ENCODE results near the gene KICS2.

KICS2 gene

GRCh38 chr12:64256166-64256800 lies 34.2 kb upstream of the KICS2 start:
- peak; percentile 42 for DNase-seq (ENCODE audit: low read depth, low spot score)
- H3K9ac ChIP-seq (ENCODE audit: insufficient read length, low read depth) = no peak overlapping the region
- H3K9me3 ChIP-seq (ENCODE audit: insufficient read depth, low read length) = no peaks in the 10 kb centered on the region
- TF ChIP-seq SUZ12 (IDR thresholded peaks at IDR 0.05; ENCODE audit: extremely low read depth, insufficient read depth, insufficient read length) = no peak
- TF ChIP-seq ZNF274 (IDR thresholded peaks at IDR 0.05; ENCODE audit: low read depth, low read length) = no peak
- no peak for TF ChIP-seq YY1 (IDR thresholded peaks at IDR 0.05; ENCODE audit: insufficient read depth, insufficient read length)
- H3K4me3 ChIP-seq (ENCODE audit: insufficient read length, low read depth) = no peak overlapping the region
- H3K27me3 ChIP-seq (ENCODE audit: insufficient read depth, insufficient read length) = no peaks in the 10 kb centered on the region
- no peaks in the 10 kb centered on the region for H3K36me3 ChIP-seq (ENCODE audit: insufficient read depth, insufficient read length, low read length)
- H3K4me1 ChIP-seq (ENCODE audit: insufficient read depth, insufficient read length) = no peaks in the 10 kb centered on the region

GRCh38 chr12:64255249-64255648 lies 33.2 kb upstream of the KICS2 start:
- Histone ChIP-seq H3K9ac (ENCODE audit: insufficient read length, low read depth) (no peak overlapping the region), H3K4me3 (ENCODE audit: insufficient read length, low read depth) (no peak overlapping the region), H3K4me1 (ENCODE audit: insufficient read depth, insufficient read length) (no peaks in the 10 kb centered on the region), H3K27me3 (ENCODE audit: insufficient read depth, insufficient read length) (no peaks in the 10 kb centered on the region), H3K36me3 (ENCODE audit: insufficient read depth, insufficient read length, low read length) (no peaks in the 10 kb centered on the region), H3K9me3 (ENCODE audit: insufficient read depth, low read length) (no peaks in the 10 kb centered on the region)
- TF ChIP-seq YY1 (IDR thresholded peaks at IDR 0.05; ENCODE audit: insufficient read depth, insufficient read length) (no peak), ZNF274 (IDR thresholded peaks at IDR 0.05; ENCODE audit: low read depth, low read length) (no peak), SUZ12 (IDR thresholded peaks at IDR 0.05; ENCODE audit: extremely low read depth, insufficient read depth, insufficient read length) (no peak)
- DNase-seq (ENCODE audit: low read depth, low spot score) = no peak

- H3K27me3 ChIP-seq (ENCODE audit: insufficient read depth, insufficient read length) = no peaks in the 10 kb centered on the region
- no peaks in the 10 kb centered on the region for H3K36me3 ChIP-seq (ENCODE audit: insufficient read depth, insufficient read length, low read length)
- no peaks in the 10 kb centered on the region for H3K4me1 ChIP-seq (ENCODE audit: insufficient read depth, insufficient read length)
- H3K9me3 ChIP-seq (ENCODE audit: insufficient read depth, low read length) = no peaks in the 10 kb centered on the region
- no peak overlapping the region for H3K9ac ChIP-seq (ENCODE audit: insufficient read length, low read depth)
- TF ChIP-seq ZNF274 (IDR thresholded peaks at IDR 0.05; ENCODE audit: low read depth, low read length) (no peak), YY1 (IDR thresholded peaks at IDR 0.05; ENCODE audit: insufficient read depth, insufficient read length) (no peak), SUZ12 (IDR thresholded peaks at IDR 0.05; ENCODE audit: extremely low read depth, insufficient read depth, insufficient read length) (no peak)
- no peak overlapping the region for H3K4me3 ChIP-seq (ENCODE audit: insufficient read length, low read depth)
- DNase-seq (ENCODE audit: low read depth, low spot score) = no peak
Measured at GRCh38 chr12:64253356-64253755, 31.3 kb upstream of the KICS2 start.

GRCh38 chr12:64252681-64253080 lies 30.6 kb upstream of the KICS2 start:
- no peaks in the 10 kb centered on the region for H3K36me3 ChIP-seq (ENCODE audit: insufficient read depth, insufficient read length, low read length)
- no peak overlapping the region for H3K9ac ChIP-seq (ENCODE audit: insufficient read length, low read depth)
- H3K27me3 ChIP-seq (ENCODE audit: insufficient read depth, insufficient read length) = no peaks in the 10 kb centered on the region
- H3K9me3 ChIP-seq (ENCODE audit: insufficient read depth, low read length) = no peaks in the 10 kb centered on the region
- TF ChIP-seq YY1 (IDR thresholded peaks at IDR 0.05; ENCODE audit: insufficient read depth, insufficient read length) (no peak), SUZ12 (IDR thresholded peaks at IDR 0.05; ENCODE audit: extremely low read depth, insufficient read depth, insufficient read length) (no peak), ZNF274 (IDR thresholded peaks at IDR 0.05; ENCODE audit: low read depth, low read length) (no peak)
- no peak overlapping the region for H3K4me3 ChIP-seq (ENCODE audit: insufficient read length, low read depth)
- H3K4me1 ChIP-seq (ENCODE audit: insufficient read depth, insufficient read length) = no peaks in the 10 kb centered on the region
- DNase-seq (ENCODE audit: low read depth, low spot score) = no peak

GRCh38 chr12:64243809-64244208 lies 21.7 kb upstream of the KICS2 start:
- H3K9ac ChIP-seq (ENCODE audit: insufficient read length, low read depth) = no peak overlapping the region
- no peaks in the 10 kb centered on the region for H3K27me3 ChIP-seq (ENCODE audit: insufficient read depth, insufficient read length)
- no peaks in the 10 kb centered on the region for H3K36me3 ChIP-seq (ENCODE audit: insufficient read depth, insufficient read length, low read length)
- H3K4me3 ChIP-seq (ENCODE audit: insufficient read length, low read depth) = no peak overlapping the region
- DNase-seq (ENCODE audit: low read depth, low spot score) = no peak
- no peaks in the 10 kb centered on the region for H3K9me3 ChIP-seq (ENCODE audit: insufficient read depth, low read length)
- TF ChIP-seq SUZ12 (IDR thresholded peaks at IDR 0.05; ENCODE audit: extremely low read depth, insufficient read depth, insufficient read length) (no peak), YY1 (IDR thresholded peaks at IDR 0.05; ENCODE audit: insufficient read depth, insufficient read length) (no peak), ZNF274 (IDR thresholded peaks at IDR 0.05; ENCODE audit: low read depth, low read length) (no peak)
- H3K4me1 ChIP-seq (ENCODE audit: insufficient read depth, insufficient read length) = no peaks in the 10 kb centered on the region

- Histone ChIP-seq H3K27me3 (ENCODE audit: insufficient read depth, insufficient read length) (no peaks in the 10 kb centered on the region), H3K9me3 (ENCODE audit: insufficient read depth, low read length) (no peaks in the 10 kb centered on the region), H3K4me1 (ENCODE audit: insufficient read depth, insufficient read length) (no peaks in the 10 kb centered on the region), H3K36me3 (ENCODE audit: insufficient read depth, insufficient read length, low read length) (no peaks in the 10 kb centered on the region), H3K4me3 (ENCODE audit: insufficient read length, low read depth) (no peak overlapping the region), H3K9ac (ENCODE audit: insufficient read length, low read depth) (no peak overlapping the region)
- no peak for TF ChIP-seq SUZ12 (IDR thresholded peaks at IDR 0.05; ENCODE audit: extremely low read depth, insufficient read depth, insufficient read length)
- no peak for TF ChIP-seq YY1 (IDR thresholded peaks at IDR 0.05; ENCODE audit: insufficient read depth, insufficient read length)
- TF ChIP-seq ZNF274 (IDR thresholded peaks at IDR 0.05; ENCODE audit: low read depth, low read length) = no peak
- no peak for DNase-seq (ENCODE audit: low read depth, low spot score)
Measured at GRCh38 chr12:64240781-64241180, 18.7 kb upstream of the KICS2 start.

- no peaks in the 10 kb centered on the region for H3K4me1 ChIP-seq (ENCODE audit: insufficient read depth, insufficient read length)
- TF ChIP-seq SUZ12 (IDR thresholded peaks at IDR 0.05; ENCODE audit: extremely low read depth, insufficient read depth, insufficient read length) (no peak), YY1 (IDR thresholded peaks at IDR 0.05; ENCODE audit: insufficient read depth, insufficient read length) (no peak), ZNF274 (IDR thresholded peaks at IDR 0.05; ENCODE audit: low read depth, low read length) (no peak)
- H3K4me3 ChIP-seq (ENCODE audit: insufficient read length, low read depth) = no peak overlapping the region
- H3K36me3 ChIP-seq (ENCODE audit: insufficient read depth, insufficient read length, low read length) = no peaks in the 10 kb centered on the region
- H3K9me3 ChIP-seq (ENCODE audit: insufficient read depth, low read length) = no peaks in the 10 kb centered on the region
- no peak overlapping the region for H3K9ac ChIP-seq (ENCODE audit: insufficient read length, low read depth)
- DNase-seq (ENCODE audit: low read depth, low spot score) = no peak
- H3K27me3 ChIP-seq (ENCODE audit: insufficient read depth, insufficient read length) = no peaks in the 10 kb centered on the region
Measured at GRCh38 chr12:64237382-64237781, 15.3 kb upstream of the KICS2 start.
